Peyer's patch (tissue), 4 donors: ENCODE data around the gene SEMA5A. TPM values are rescaled to one million over a fixed set of nuclear protein-coding genes. Genes with fewer than 3 reads are reported as not detected.

Experiments
- DNase-seq, 3 donors: peaks; one replicate each; pipeline ENCODE4 v3.0.0-alpha.2; 2017 to 2019
- H3K27ac ChIP-seq, 4 donors: fragments of 200-600 bp; sonication (generic); one replicate each; pipeline ENCODE4 v1.5.1; 2016 to 2019
- H3K27me3 ChIP-seq, 2 donors: fragments of 200-600 bp; sonication (generic); one replicate each; pipeline ENCODE4 v1.5.1; 2019
- H3K36me3 ChIP-seq, 3 donors: fragments of 200-600 bp; sonication (generic); one replicate each; pipeline ENCODE4 v1.5.1; 2016 to 2019
- H3K4me1 ChIP-seq, 4 donors: fragments of 200-600 bp; sonication (generic); one replicate each; pipeline ENCODE4 v1.5.1; 2016 to 2019
- H3K4me3 ChIP-seq, 4 donors: fragments of 200-600 bp; sonication (generic); 1 replicate in 3 of 4; 2 replicates in 1 of 4; pipeline ENCODE4 v1.5.1; 2016 to 2019; ENCODE audit warnings: mild to moderate bottlenecking in 1 of 4
- H3K9me3 ChIP-seq, 4 donors: fragments of 200-600 bp; sonication (generic); one replicate each; pipeline ENCODE4 v1.5.1; 2016 to 2019; ENCODE audit warnings: mild to moderate bottlenecking in 1 of 4
- CTCF ChIP-seq, 6 experiments: fragments of 450-650 bp in 4 of 6; fragments of 200-600 bp in 2 of 6; sonication (generic) in 1 of 6; IDR thresholded peaks; one replicate each; pipeline ENCODE4 v1.5.1; 2017 to 2019; ENCODE audit warnings: antibody characterized with exemption in 6 of 6, mild to moderate bottlenecking in 3 of 6, moderate library complexity in 1 of 6
- POLR2A ChIP-seq, 2 donors: fragments of 450-650 bp; IDR thresholded peaks; one replicate each; pipeline ENCODE4 v1.5.1; 2017; ENCODE audit warnings: antibody characterized with exemption in 2 of 2, mild to moderate bottlenecking in 2 of 2, moderate library complexity in 2 of 2
- total RNA-seq, 4 donors: library from RNA; depleted of rRNA; stranded (reverse); fragments of >200 nt; gene quantifications; one replicate each; pipeline ENCODE4 v1.1.0, GENCODE V29; 2016

The SEMA5A gene
- 10 to 100 TPM; 11.6 to 22.5 (median 18.2) TPM for total RNA-seq

- H3K27me3 ChIP-seq, result no peaks in the 10 kb centered on the region
- DNase-seq, result peak in 2 of 3 donors; percentile 82 to 88
- H3K27ac ChIP-seq, result peak within 1 kb of the TSS; percentile 64 to 93 (median 86)
- TF ChIP-seq POLR2A (IDR thresholded peaks at IDR 0.05) (peak in 1 of 2 donors; percentile 69), CTCF (IDR thresholded peaks at IDR 0.05) (no peak)
- peaks cover 0 to 12% (median 0%) of the 10 kb centered on the region in 4 donors for H3K4me1 ChIP-seq
- H3K4me3 ChIP-seq, result peak within 1 kb of the TSS; percentile 42 to 84 (median 62)
- H3K9me3 ChIP-seq, result no peaks in the 10 kb centered on the region
- H3K36me3 ChIP-seq, result peaks cover 0 to 22% (median 0%) of the 10 kb centered on the region in 3 donors
Observed at GRCh38 chr5:9545992-9546851, at the start of gene SEMA5A. Gene SEMA5A (minus strand): TSS chr5:9546075. CDS start chr5:9379946, 166,129 bp downstream.

GRCh38 chr5:9594913-9595312 is 49.0 kb upstream of the SEMA5A start:
- Histone ChIP-seq H3K36me3 (no peaks in the 10 kb centered on the region), H3K9me3 (no peaks in the 10 kb centered on the region), H3K4me3 (no peak overlapping the region), H3K4me1 (no peaks in the 10 kb centered on the region), H3K27me3 (peaks cover 0 to 4% of the 10 kb centered on the region in 2 donors), H3K27ac (no peak overlapping the region)
- TF ChIP-seq CTCF (IDR thresholded peaks at IDR 0.05) (no peak), POLR2A (IDR thresholded peaks at IDR 0.05) (no peak)
- no peak for DNase-seq

GRCh38 chr5:9589049-9589835 is 43.4 kb upstream of the SEMA5A start:
- DNase-seq, result no peak
- Histone ChIP-seq H3K9me3 (no peaks in the 10 kb centered on the region), H3K27ac (no peak overlapping the region), H3K4me3 (no peak overlapping the region), H3K27me3 (no peaks in the 10 kb centered on the region), H3K36me3 (no peaks in the 10 kb centered on the region), H3K4me1 (no peaks in the 10 kb centered on the region)
- no peak for TF ChIP-seq CTCF (IDR thresholded peaks at IDR 0.05)
- TF ChIP-seq POLR2A (IDR thresholded peaks at IDR 0.05), result no peak

GRCh38 chr5:9588254-9588653 is 42.4 kb upstream of the SEMA5A start:
- Histone ChIP-seq H3K27me3 (no peaks in the 10 kb centered on the region), H3K27ac (no peak overlapping the region), H3K4me3 (no peak overlapping the region), H3K4me1 (no peaks in the 10 kb centered on the region), H3K9me3 (no peaks in the 10 kb centered on the region), H3K36me3 (no peaks in the 10 kb centered on the region)
- TF ChIP-seq CTCF (IDR thresholded peaks at IDR 0.05) (no peak), POLR2A (IDR thresholded peaks at IDR 0.05) (no peak)
- DNase-seq, result no peak

GRCh38 chr5:9587135-9587534 is 41.3 kb upstream of the SEMA5A start:
- TF ChIP-seq POLR2A (IDR thresholded peaks at IDR 0.05) (no peak), CTCF (IDR thresholded peaks at IDR 0.05) (no peak)
- H3K4me3 ChIP-seq, result no peak overlapping the region
- no peaks in the 10 kb centered on the region for H3K9me3 ChIP-seq
- no peak overlapping the region for H3K27ac ChIP-seq
- H3K4me1 ChIP-seq, result no peaks in the 10 kb centered on the region
- no peaks in the 10 kb centered on the region for H3K27me3 ChIP-seq
- no peak for DNase-seq
- H3K36me3 ChIP-seq, result no peaks in the 10 kb centered on the region
